ENCODE data around the gene GDNF. TPM values are rescaled to one million over a fixed set of nuclear protein-coding genes. Genes with fewer than 3 reads are reported as not detected.

The GDNF gene
- total RNA-seq = 12.3 and 16.8 TPM in 2 replicates

GRCh38 chr5:37839407-37840052 is at the start of gene GDNF:
TSS of gene GDNF (minus strand) at chr5:37840041. CDS start at chr5:37834796, 5,245 bp downstream.

